ENCODE results near the gene ARL5A.

Gene ARL5A

GRCh38 chr2:151776367-151776766, 51.9 kb downstream of the ARL5A start:
- TF ChIP-seq CTCF (IDR thresholded peaks at IDR 0.05; ENCODE audit: control insufficient read depth, insufficient read depth, low read depth, low read length, missing control alignments) = no peak
- no peak overlapping the region for H3K4me3 ChIP-seq (ENCODE audit: control insufficient read depth, low read depth, low read length)
- DNase-seq (ENCODE audit: low read depth) = no peak

- no peak overlapping the region for H3K4me3 ChIP-seq (ENCODE audit: control insufficient read depth, low read depth, low read length)
- TF ChIP-seq CTCF (IDR thresholded peaks at IDR 0.05; ENCODE audit: control insufficient read depth, insufficient read depth, low read depth, low read length, missing control alignments) = no peak
- DNase-seq (ENCODE audit: low read depth) = no peak
Measured at GRCh38 chr2:151775057-151775740, 53.0 kb downstream of the ARL5A start.

GRCh38 chr2:151774506-151774905, 53.7 kb downstream of the ARL5A start:
- DNase-seq (ENCODE audit: low read depth) = peak; percentile 70
- no peak overlapping the region for H3K4me3 ChIP-seq (ENCODE audit: control insufficient read depth, low read depth, low read length)
- no peak for TF ChIP-seq CTCF (IDR thresholded peaks at IDR 0.05; ENCODE audit: control insufficient read depth, insufficient read depth, low read depth, low read length, missing control alignments)

- H3K4me3 ChIP-seq (ENCODE audit: control insufficient read depth, low read depth, low read length) = no peak overlapping the region
- TF ChIP-seq CTCF (IDR thresholded peaks at IDR 0.05; ENCODE audit: control insufficient read depth, insufficient read depth, low read depth, low read length, missing control alignments) = no peak
- peak; percentile 59 for DNase-seq (ENCODE audit: low read depth)
Measured at GRCh38 chr2:151771599-151772358, 56.4 kb downstream of the ARL5A start.

GRCh38 chr2:151770995-151771394, 57.2 kb downstream of the ARL5A start:
- no peak overlapping the region for H3K4me3 ChIP-seq (ENCODE audit: control insufficient read depth, low read depth, low read length)
- no peak for DNase-seq (ENCODE audit: low read depth)
- no peak for TF ChIP-seq CTCF (IDR thresholded peaks at IDR 0.05; ENCODE audit: control insufficient read depth, insufficient read depth, low read depth, low read length, missing control alignments)

- H3K4me3 ChIP-seq (ENCODE audit: control insufficient read depth, low read depth, low read length) = no peak overlapping the region
- DNase-seq (ENCODE audit: low read depth) = no peak
- TF ChIP-seq CTCF (IDR thresholded peaks at IDR 0.05; ENCODE audit: control insufficient read depth, insufficient read depth, low read depth, low read length, missing control alignments) = no peak
Measured at GRCh38 chr2:151769606-151770005, 58.6 kb downstream of the ARL5A start.
